GM18499 (cell line): ENCODE measurements around the gene ACO2.
"Not testable (repeated sequence)": the region's sequence is repeated elsewhere in the genome, so short reads cannot be mapped to it uniquely, and the experiment has no call there.

Source experiments
- ATAC-seq: cut with Tn5 transposase; IDR thresholded peaks from one replicate; pipeline ENCODE4 v1.9.1; 2021; ENCODE audit warnings: moderate number of reproducible peaks; ENCODE audit not compliant: insufficient read depth, unreplicated experiment

Gene ACO2

GRCh38 chr22:41468381-41469217 lies at the start of gene ACO2, which contains the start of gene PHF5A:
TSS of gene ACO2 (plus strand) at chr22:41469117. CDS start at chr22:41469147, 30 bp downstream.
TSS of gene PHF5A (minus strand) at chr22:41468692. CDS start at chr22:41468653, 39 bp downstream.
- peak; percentile 64 for ATAC-seq

- no peak for ATAC-seq
Measured at GRCh38 chr22:41425660-41426365, 43.1 kb upstream of the ACO2 start.

- no peak for ATAC-seq
Measured at GRCh38 chr22:41429232-41429950, 39.5 kb upstream of the ACO2 start.

GRCh38 chr22:41429951-41430332 lies 39.0 kb upstream of the ACO2 start:
- ATAC-seq: no peak

- no peak for ATAC-seq
Measured at GRCh38 chr22:41431656-41432055, 37.3 kb upstream of the ACO2 start.

- not testable (repeated sequence) for ATAC-seq
Measured at GRCh38 chr22:41433480-41433879, 35.4 kb upstream of the ACO2 start.

GRCh38 chr22:41434361-41435003 lies 34.4 kb upstream of the ACO2 start:
- ATAC-seq: not testable (repeated sequence)

GRCh38 chr22:41435560-41435959 lies 33.4 kb upstream of the ACO2 start:
- no peak for ATAC-seq

GRCh38 chr22:41436322-41437113 lies 32.4 kb upstream of the ACO2 start:
- ATAC-seq: no peak

GRCh38 chr22:41437198-41437597 lies 31.7 kb upstream of the ACO2 start:
- ATAC-seq: no peak

GRCh38 chr22:41440511-41440910 lies 28.4 kb upstream of the ACO2 start:
- not testable (repeated sequence) for ATAC-seq

- no peak for ATAC-seq
Measured at GRCh38 chr22:41442240-41442792, 26.6 kb upstream of the ACO2 start.

- ATAC-seq: peak; percentile 35
Measured at GRCh38 chr22:41444360-41445128, 24.4 kb upstream of the ACO2 start.

GRCh38 chr22:41445129-41446056 lies 23.5 kb upstream of the ACO2 start:
- no peak for ATAC-seq

- no peak for ATAC-seq
Measured at GRCh38 chr22:41446057-41446501, 22.8 kb upstream of the ACO2 start.

- ATAC-seq: peak; percentile 37
Measured at GRCh38 chr22:41446639-41447434, 22.1 kb upstream of the ACO2 start, which contains the start of gene TOB2. TSS of gene TOB2 (minus strand) at chr22:41446801. CDS start at chr22:41437345, 9,456 bp downstream.
